ENCODE measurements around the gene VGLL4. TPM values are rescaled to one million over a fixed set of nuclear protein-coding genes. Genes with fewer than 3 reads are reported as not detected.

Gene VGLL4
- total RNA-seq, 1 donor from 2014 or later: 29.3 TPM

- Histone ChIP-seq H3K36me3 (no peaks in the 10 kb centered on the region), H3K4me3 (no peak overlapping the region), H3K9me3 (replicated peaks) (no peaks in the 10 kb centered on the region), H3K4me1 (peaks cover 97% of the 10 kb centered on the region), H3K27ac (replicated peaks) (peak overlapping the region; percentile 90), H3K27me3 (ENCODE audit: low read depth) (no peaks in the 10 kb centered on the region)
- intact Hi-C loops (cut with micrococcal nuclease): no loop called here
- DNase-seq: no peak
- no peak for TF ChIP-seq CTCF (IDR thresholded peaks at IDR 0.05; ENCODE audit: borderline replicate concordance)
Observed at GRCh38 chr3:11604139-11604892, 39.4 kb downstream of the VGLL4 start.

- intact Hi-C loops (cut with micrococcal nuclease): no loop called here
- DNase-seq: no peak
- Histone ChIP-seq H3K9me3 (replicated peaks) (no peaks in the 10 kb centered on the region), H3K4me1 (peaks cover 97% of the 10 kb centered on the region), H3K27me3 (ENCODE audit: low read depth) (no peaks in the 10 kb centered on the region), H3K4me3 (no peak overlapping the region), H3K27ac (replicated peaks) (peak overlapping the region; percentile 90), H3K36me3 (no peaks in the 10 kb centered on the region)
- TF ChIP-seq CTCF (IDR thresholded peaks at IDR 0.05; ENCODE audit: borderline replicate concordance): no peak
Observed at GRCh38 chr3:11603628-11604027, 40.1 kb downstream of the VGLL4 start.

- Histone ChIP-seq H3K36me3 (no peaks in the 10 kb centered on the region), H3K27ac (replicated peaks) (peak overlapping the region; percentile 90), H3K4me3 (no peak overlapping the region), H3K27me3 (ENCODE audit: low read depth) (no peaks in the 10 kb centered on the region), H3K9me3 (replicated peaks) (no peaks in the 10 kb centered on the region), H3K4me1 (peaks cover 97% of the 10 kb centered on the region)
- intact Hi-C loops (cut with micrococcal nuclease): no loop called here
- DNase-seq: no peak
- TF ChIP-seq CTCF (IDR thresholded peaks at IDR 0.05; ENCODE audit: borderline replicate concordance): no peak
Observed at GRCh38 chr3:11602886-11603527, 40.7 kb downstream of the VGLL4 start.

GRCh38 chr3:11602239-11602840 lies 41.4 kb downstream of the VGLL4 start:
- DNase-seq: no peak
- peak overlapping the region; percentile 12 for H3K4me3 ChIP-seq
- intact Hi-C loops (cut with micrococcal nuclease): no loop called here
- no peaks in the 10 kb centered on the region for H3K9me3 ChIP-seq (replicated peaks)
- no peak for TF ChIP-seq CTCF (IDR thresholded peaks at IDR 0.05; ENCODE audit: borderline replicate concordance)
- peak overlapping the region; percentile 90 for H3K27ac ChIP-seq (replicated peaks)
- peaks cover 92% of the 10 kb centered on the region for H3K4me1 ChIP-seq
- H3K36me3 ChIP-seq: no peaks in the 10 kb centered on the region
- H3K27me3 ChIP-seq (ENCODE audit: low read depth): no peaks in the 10 kb centered on the region

- no peak for TF ChIP-seq CTCF (IDR thresholded peaks at IDR 0.05; ENCODE audit: borderline replicate concordance)
- Histone ChIP-seq H3K9me3 (replicated peaks) (no peaks in the 10 kb centered on the region), H3K27me3 (ENCODE audit: low read depth) (no peaks in the 10 kb centered on the region), H3K4me1 (peaks cover 91% of the 10 kb centered on the region), H3K27ac (replicated peaks) (peak overlapping the region; percentile 90), H3K36me3 (no peaks in the 10 kb centered on the region), H3K4me3 (peak overlapping the region; percentile 12)
- DNase-seq: peak; percentile 62
- intact Hi-C loops (cut with micrococcal nuclease): no loop called here
Observed at GRCh38 chr3:11601446-11602238, 42.1 kb downstream of the VGLL4 start.

Measured in left ventricle myocardium inferior (tissue), 1 donor.